HG02623 (cell line): ENCODE results near the gene IFI27L2.

Source experiments
- ATAC-seq: cut with Tn5 transposase; IDR thresholded peaks from one replicate; pipeline ENCODE4 v1.9.1; 2021; ENCODE audit warnings: moderate library complexity; ENCODE audit not compliant: unreplicated experiment

Gene IFI27L2

DNA sequence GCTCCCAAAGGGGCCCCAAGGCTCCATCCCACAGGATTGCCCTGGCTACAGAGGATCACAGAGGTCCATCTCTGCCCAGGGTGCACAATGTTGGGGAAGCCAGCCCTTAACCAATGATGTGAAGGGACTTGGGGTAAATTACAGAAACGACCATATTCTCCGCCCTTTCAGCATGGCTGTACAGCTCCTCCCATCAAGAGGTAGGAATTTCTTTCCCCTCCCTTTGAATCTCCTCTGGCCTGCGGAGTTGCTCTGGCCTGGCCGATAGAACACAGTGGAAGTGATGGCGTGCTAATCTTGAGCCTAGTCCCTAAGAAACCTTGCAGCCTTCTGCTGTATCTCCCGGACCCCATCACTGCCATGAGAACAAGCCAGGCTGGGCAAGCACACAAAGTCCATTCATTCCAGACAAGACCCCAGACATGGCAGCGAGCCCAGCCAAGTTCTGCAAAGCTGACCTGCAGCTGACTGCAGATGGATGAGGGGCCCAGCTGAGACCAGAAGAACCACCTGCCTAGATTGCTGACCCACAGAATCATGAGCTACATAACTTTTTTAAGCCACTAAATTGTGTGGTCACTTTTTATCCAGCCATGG is 25.8 kb downstream of the IFI27L2 start:
- ATAC-seq: no peak

DNA sequence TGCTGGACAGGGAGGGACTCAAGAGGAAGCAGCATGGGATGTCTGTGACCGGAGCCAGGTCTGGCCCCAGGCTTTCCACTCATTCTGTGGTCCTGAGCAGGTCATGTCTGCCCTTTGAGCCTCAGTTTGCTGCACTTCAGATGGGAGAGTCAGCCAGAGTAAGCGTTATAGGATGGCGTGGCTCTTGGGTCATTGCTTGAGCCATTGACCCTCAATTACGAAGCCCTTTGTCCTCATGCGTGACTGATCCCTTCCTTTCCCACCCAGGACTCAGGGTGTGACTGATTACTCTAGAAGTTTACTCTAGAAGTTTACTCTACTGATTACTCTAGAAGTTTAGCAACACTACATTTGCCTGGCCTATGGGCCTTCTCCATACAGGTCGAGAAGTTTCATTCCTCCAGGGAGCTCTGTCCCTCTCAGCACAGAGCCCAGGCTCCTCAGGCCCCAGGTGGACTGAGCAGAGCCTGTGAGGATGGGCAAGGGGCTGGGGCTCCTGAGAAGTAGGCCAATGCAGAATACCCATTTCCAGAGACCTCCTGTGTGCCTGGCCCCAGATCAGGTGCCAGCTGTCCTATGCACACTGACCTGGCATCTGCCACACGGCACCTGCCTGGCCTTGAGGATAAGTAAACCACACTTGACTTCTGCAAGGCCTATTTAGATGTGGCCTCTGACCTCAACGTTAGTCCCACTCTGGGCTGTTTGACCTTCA is 26.5 kb downstream of the IFI27L2 start:
- ATAC-seq: no peak

DNA sequence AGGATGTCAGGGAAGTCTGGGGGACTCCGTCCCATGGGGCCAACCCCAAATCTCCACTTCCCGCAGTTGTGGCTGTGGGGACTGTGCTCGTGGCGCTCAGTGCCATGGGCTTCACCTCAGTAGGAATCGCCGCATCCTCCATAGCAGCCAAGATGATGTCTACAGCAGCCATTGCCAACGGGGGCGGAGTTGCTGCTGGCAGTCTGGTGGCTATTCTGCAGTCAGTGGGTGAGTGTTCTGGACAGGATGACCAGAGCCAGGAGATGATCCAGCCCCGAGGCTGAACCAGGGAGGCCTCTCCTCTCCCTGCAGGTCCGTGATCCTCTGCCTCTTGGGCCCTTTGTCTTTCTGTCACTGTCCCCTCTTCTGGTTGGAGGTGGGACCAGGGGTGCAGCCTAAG is 27.7 kb downstream of the IFI27L2 start:
- no peak for ATAC-seq

DNA sequence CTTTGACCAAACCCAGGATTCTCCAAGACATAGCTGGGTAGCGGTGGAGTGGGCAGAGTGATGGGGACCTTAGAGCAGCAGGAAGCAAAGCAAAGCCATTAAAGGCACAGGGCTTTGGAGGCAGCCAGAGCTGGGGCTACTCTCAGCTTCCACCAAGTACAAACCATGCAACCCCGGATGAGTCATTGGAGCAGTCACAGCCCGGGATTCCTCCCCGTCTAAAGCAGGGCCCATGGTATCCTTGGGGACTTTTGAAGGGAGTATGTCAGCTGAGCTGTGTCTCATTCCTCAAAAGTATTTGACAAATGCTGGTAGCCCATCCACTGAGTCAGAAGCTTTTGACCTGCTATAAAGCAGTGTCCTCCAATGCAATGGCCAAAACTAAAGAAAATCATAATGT is 28.6 kb downstream of the IFI27L2 start:
- ATAC-seq: no peak

DNA sequence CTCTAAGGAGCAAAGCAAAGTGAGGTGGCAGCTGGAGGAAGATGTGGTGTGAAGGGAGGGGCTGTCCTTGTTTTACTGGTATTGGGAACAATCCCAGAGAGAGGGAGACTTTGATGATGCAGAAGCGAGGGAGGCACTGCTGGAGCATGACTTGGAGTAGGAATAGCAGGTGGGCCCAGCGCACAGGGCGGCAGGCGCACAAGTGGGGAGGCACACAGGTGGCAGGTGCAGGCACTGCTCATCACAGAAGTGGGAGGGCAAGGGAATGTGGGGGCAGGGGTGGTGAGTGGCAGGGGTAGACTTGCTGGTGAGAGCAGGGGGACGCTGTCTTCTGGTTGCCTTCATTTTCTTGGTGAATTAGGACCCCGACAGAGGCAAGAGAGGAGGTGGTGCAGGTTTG is 30.4 kb downstream of the IFI27L2 start:
- ATAC-seq: no peak

DNA sequence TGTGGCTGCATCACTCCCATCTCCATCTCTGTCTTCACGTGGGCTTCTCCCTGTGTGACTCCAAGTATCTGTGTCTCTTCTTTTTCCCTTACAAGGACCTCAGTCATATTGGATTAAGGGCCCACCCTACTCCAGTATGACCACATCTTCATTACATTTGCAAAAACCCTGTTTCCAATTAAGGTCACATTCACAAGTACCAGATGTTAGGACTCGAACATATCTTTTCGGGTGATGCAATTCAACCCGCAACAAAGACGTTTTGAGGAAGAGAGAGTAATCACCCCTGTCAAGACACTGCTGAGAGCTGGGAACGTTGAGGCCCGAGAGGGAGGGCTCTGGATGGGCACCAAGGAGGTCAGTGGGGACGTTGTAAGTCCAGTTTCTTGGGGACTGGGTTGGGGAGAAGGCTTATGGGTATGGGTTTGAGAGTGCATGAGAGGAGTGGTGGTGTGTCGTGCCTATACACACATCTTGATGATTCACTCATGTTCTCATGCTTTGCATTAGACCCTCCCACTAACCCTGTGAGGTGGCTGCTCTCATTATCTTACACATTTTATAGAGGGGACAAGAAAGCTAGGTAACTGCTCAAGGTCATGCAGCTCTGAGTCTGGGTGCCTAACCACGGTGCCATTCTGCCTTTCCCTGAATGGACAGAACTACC is 30.9 kb downstream of the IFI27L2 start:
- no peak for ATAC-seq

DNA sequence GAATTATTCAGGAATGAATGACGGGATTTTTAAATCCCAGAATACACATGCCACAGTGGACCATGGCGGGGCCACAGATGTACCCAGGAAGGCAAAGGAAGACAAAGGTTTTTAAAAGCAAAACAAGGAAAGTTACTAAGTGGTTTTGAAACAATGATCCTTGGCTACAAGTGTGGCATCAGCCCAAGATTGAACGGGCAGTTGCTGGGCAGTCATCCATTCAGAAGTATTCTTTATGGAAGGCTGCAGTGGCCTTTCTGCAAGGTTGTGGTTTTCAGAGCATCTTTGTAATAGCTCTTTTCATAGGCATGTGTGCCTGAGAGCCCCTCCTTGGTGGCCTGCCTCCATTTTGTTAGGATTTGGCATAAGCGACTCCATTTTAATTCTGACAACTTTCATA is 32.3 kb downstream of the IFI27L2 start:
- no peak for ATAC-seq

DNA sequence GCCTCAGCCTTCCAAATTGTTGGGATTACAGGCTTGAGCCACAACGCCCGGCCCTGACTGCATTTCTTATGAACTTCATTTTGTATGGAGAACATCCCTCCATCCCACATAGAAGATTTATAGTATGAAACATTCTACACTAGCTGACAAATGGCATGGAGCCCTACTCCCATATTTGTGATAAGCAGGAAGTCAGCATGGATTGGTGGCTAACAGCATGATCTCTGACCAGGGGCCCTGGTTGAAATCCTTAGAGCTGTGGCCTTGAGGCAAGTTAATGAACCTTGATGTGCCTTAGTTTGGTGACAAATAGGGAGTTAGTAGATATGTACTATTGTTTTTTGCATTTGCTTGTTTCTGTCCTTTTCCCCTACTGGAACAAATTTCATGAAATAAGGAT is 36.0 kb downstream of the IFI27L2 start:
- no peak for ATAC-seq

DNA sequence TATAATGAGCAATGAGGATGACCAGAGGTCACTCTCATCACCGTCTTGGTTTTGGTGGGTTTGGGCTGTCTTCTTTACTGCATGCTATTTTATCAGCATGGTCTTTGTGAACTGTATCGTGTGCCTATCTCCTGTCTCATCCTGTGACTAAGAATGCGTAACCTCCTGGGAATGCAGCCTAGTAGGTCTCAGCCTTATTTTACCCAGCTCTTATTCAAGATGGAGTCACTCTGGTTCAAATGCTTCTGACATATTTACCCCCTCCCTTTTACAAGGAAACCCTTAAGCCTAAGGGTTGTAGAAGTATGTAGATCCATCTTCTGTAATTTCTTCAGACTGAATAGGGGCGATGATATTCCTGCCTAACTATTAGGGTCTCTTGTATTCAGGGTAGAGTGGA is 39.9 kb downstream of the IFI27L2 start:
- no peak for ATAC-seq

DNA sequence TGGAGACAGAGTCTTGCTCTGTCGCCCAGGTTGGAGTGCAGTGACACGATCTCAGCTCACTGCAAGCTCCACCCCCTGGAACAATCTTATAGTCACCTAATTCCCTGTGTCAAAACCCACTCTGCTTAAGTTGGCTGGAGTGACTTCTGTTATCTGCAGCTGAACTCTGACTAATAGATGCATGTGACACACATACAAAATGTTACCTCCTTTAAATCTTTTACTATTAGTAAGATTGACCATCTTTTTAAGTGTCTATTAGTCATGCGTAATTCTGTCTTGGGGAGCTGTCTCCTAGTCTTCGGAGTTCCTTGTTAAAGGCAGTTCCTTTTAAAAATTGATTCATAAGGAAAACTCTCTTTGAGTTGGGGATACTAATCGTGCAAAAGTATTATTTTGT is 40.9 kb downstream of the IFI27L2 start:
- ATAC-seq: no peak

DNA sequence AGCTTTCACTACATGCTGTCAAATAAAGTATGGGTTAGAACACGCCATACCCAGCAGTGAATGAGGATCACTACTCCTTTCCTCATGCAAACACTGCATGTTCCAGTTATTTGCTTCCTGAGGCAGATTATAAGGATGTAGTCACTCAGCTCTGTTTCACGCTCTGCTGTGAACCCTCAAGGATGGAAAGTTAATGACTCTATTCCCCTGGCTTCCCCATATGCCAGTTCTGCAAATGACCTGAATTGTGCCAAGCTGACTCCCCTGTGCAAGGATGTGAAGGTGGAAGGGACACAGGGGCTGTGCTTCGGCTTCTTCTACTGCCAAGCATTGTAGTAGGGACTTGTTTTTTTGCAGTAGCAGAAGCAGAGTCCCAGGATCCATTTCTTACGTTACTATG is 41.5 kb downstream of the IFI27L2 start:
- ATAC-seq: no peak

DNA sequence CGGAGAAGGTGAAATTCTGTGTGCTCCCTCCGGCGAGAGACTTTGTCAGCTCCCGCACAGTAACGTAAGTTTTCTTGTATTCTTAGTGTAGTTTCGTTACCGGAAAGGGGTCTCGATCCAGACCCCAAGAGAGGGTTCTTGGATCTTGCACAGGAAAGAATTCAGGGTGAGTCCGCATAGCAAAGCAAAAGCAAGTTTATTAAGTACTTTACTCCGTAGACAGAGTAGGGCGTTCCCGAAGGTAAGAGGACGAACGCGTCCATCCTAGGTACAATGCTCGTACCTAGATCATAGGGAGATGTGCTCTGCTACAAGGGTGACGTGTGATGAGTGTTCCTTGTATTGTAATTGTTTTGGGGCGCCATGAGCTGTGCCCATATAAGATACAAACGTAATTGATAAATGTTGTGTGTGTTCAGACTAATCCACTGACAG is 48.0 kb downstream of the IFI27L2 start:
- peak; percentile 10 for ATAC-seq

DNA sequence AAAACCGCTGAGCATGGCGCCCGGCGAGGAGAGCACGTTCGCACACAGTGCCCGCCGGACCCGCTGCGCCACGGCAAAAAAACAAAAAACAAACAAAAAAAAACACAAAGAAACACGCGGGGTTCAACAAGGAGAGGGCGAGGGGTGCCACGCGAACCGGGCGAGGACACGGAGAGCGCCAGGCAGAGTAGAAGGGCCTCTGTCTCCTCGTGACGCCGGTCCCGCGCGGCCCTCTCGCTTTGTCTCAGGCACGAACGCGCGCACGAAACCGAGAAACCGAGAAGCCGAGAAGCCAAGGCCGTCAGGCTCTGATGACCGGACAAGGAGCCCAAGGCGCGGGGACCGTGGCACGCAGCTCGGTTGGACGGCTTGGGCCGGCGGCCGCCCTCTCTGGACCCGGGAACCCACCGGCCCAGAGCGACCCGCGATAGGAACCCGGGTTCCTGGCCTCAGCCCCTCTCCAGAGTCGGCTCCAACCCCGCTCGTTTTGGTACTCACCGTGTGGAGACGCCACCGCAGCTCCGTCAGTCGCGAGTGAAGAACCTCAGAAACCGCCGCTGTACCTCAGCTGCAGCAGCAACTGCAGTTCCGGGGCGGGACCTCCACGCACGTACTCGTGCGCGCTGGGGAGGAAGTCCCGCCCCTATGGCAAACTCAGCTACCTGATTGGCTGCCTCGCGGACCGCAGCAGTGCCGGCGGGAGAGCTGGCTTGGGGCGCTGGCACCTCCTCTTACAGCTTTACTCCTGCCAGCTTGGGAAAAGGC is 48.6 kb downstream of the IFI27L2 start, which contains the start of the genes DDX24 and IFI27L1:
Gene DDX24, minus strand, starts transcription at position 582 of the 765 bp plus-strand sequence. CDS start 1,460 bp downstream, outside the sequence.
Gene IFI27L1, plus strand, starts transcription at position 690 of the 765 bp plus-strand sequence. CDS start 15,628 bp downstream, outside the sequence.
- ATAC-seq: peak; percentile 99

DNA sequence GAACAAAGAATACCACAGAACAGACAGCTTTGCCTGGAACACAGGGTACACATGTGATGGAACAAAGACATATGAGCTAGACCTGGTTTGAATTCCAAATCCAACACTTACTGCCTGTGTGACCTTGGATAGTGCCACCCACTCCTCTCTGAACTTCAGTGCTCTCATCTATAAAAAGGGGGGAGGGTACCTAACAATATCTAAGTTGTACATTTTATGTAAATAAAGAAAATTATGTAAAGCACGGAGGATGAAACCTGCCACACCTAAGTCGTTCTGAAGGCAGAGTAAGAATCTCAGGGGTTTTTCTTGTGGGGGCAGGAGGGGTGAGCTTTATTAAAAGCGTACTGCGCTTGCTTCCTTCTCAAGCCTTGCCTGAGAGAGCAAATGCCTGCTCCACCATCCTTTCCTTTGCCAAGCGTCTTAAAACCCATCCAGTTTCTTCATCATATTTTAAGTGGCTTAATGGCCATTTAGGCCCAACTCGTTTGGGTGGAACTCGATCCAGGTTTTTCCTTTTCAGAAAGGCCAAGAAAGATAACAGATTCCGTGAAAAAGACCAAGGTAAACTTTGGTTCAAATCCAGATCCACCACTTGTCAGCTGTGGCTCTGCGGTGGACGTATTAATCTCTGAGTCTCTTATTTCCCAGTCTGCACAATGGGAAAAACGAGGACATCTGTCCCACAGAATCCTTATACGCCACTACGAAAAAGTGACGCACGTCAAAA is 49.3 kb downstream of the IFI27L2 start:
- no peak for ATAC-seq

DNA sequence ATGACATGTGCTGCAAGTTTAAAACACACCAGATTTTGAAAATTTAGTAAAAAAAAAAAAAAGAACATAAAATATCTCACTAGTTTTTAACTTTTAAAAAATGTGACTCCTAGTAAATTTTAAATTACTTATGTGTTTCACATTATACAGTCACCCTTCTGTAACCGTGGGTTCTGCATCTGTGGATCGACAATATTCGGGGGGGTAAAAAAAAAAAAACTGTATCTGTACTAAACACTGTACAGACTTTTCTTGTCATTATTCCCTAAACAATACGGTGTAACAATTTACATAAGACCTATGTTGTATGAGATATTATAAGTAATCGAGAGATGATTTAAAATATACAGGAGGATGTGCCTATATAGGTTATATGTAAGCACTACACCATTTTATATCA is 51.6 kb downstream of the IFI27L2 start:
- ATAC-seq: no peak
